Neural cell (in vitro differentiated cells): ENCODE measurements around the gene TNFRSF8. TPM values are rescaled to one million over a fixed set of nuclear protein-coding genes. Genes with fewer than 3 reads are reported as not detected.

ENCODE experiments used
- H2AFZ ChIP-seq: fragments of 200-600, 300-800 bp; sonication (generic), shearing (Covaris generic); 2 replicates; pipeline ENCODE4 v1.6.0; 2014; ENCODE audit warnings: low read depth, mild to moderate bottlenecking, antibody characterized with exemption, low read length, moderate library complexity
- H3F3A ChIP-seq: fragments of 200-600 bp; shearing (Covaris generic); 2 replicates; pipeline ENCODE4 v1.6.1; 2016; ENCODE audit warnings: mild to moderate bottlenecking, moderate library complexity, mixed read lengths, antibody characterized with exemption, low read length; ENCODE audit not compliant: insufficient read depth, poor library complexity, severe bottlenecking
- H3K27ac ChIP-seq: fragments of 200-600, 300-800 bp; sonication (generic), shearing (Covaris generic); 2 replicates; pipeline ENCODE4 v1.5.1; 2014; ENCODE audit warnings: mild to moderate bottlenecking, low read length, moderate library complexity
- H3K27me3 ChIP-seq: fragments of 300-800, 200-600 bp; sonication (generic), shearing (Covaris generic); 2 replicates; pipeline ENCODE4 v1.6.0; 2014; ENCODE audit warnings: mild to moderate bottlenecking, low read depth, low read length, moderate library complexity; ENCODE audit not compliant: insufficient read depth
- H3K36me3 ChIP-seq: fragments of 300-800, 200-600 bp; sonication (generic), shearing (Covaris generic); 2 replicates; pipeline ENCODE4 v1.5.1; 2014; ENCODE audit warnings: mild to moderate bottlenecking, antibody characterized with exemption, low read length, moderate library complexity; ENCODE audit not compliant: insufficient read depth
- H3K4me2 ChIP-seq: fragments of 300-800, 200-600 bp; sonication (generic), shearing (Covaris generic); 2 replicates; pipeline ENCODE4 v1.6.0; 2014; ENCODE audit warnings: mild to moderate bottlenecking, low read length
- H3K4me3 ChIP-seq: fragments of 300-800, 200-600 bp; sonication (generic), shearing (Covaris generic); 2 replicates; pipeline ENCODE4 v1.5.1; 2014; ENCODE audit warnings: mild to moderate bottlenecking, low read length, moderate library complexity
- H3K79me2 ChIP-seq: fragments of 200-600 bp; shearing (Covaris generic); replicated peaks from 2 replicates; pipeline ENCODE4 v1.6.0; 2014; ENCODE audit warnings: mild to moderate bottlenecking, low read length, moderate library complexity; ENCODE audit not compliant: insufficient read depth
- H3K9ac ChIP-seq: fragments of 300-800, 200-600 bp; sonication (generic), shearing (Covaris generic); 2 replicates; pipeline ENCODE4 v1.6.1; 2016; ENCODE audit warnings: mild to moderate bottlenecking, low read length, mixed read lengths
- H3K9me2 ChIP-seq: fragments of 200-600 bp; shearing (Covaris generic); 2 replicates; pipeline ENCODE4 v1.6.1; 2016; ENCODE audit warnings: mild to moderate bottlenecking, low read length, mixed read lengths; ENCODE audit not compliant: insufficient read depth
- H3K9me3 ChIP-seq: fragments of 200-600, 300-800 bp; sonication (generic), shearing (Covaris generic); 2 replicates; pipeline ENCODE4 v1.6.1; 2016; ENCODE audit warnings: mild to moderate bottlenecking, mixed run types, low read length, moderate library complexity, mixed read lengths
- H4K20me1 ChIP-seq: fragments of 200-600 bp; shearing (Covaris generic); 2 replicates; pipeline ENCODE4 v1.6.1; 2016; ENCODE audit warnings: mild to moderate bottlenecking, mixed run types; ENCODE audit not compliant: insufficient read depth
- EP300 ChIP-seq: fragments of 450-650 bp; conservative IDR thresholded peaks from 2 replicates; pipeline ENCODE4 v1.6.1; 2014; ENCODE audit warnings: antibody characterized with exemption, mild to moderate bottlenecking, moderate library complexity; ENCODE audit not compliant: poor library complexity, severe bottlenecking
- EZH2 ChIP-seq: fragments of 200-600, 300-800 bp; shearing (Covaris generic), sonication (generic); IDR thresholded peaks from 2 replicates; pipeline ENCODE4 v1.6.1; 2014; ENCODE audit warnings: antibody characterized with exemption, low read length, borderline replicate concordance, mild to moderate bottlenecking; ENCODE audit not compliant: insufficient read depth, poor library complexity, severe bottlenecking
- MXI1 ChIP-seq: fragments of 450-650 bp; conservative IDR thresholded peaks from 2 replicates; pipeline ENCODE4 v1.6.1; 2014; ENCODE audit warnings: antibody characterized with exemption, mild to moderate bottlenecking; ENCODE audit not compliant: poor library complexity, severe bottlenecking
- POLR2AphosphoS5 ChIP-seq: IDR thresholded peaks from 2 replicates; pipeline ENCODE4 v1.6.1; 2012
- RAD21 ChIP-seq: fragments of 450-650 bp; conservative IDR thresholded peaks from 2 replicates; pipeline ENCODE4 v1.6.1; 2014; ENCODE audit warnings: antibody characterized with exemption, mild to moderate bottlenecking, moderate library complexity
- REST ChIP-seq: IDR thresholded peaks from 2 replicates; pipeline ENCODE4 v1.6.1; 2012; ENCODE audit warnings: borderline replicate concordance
- SMC3 ChIP-seq: fragments of 450-650 bp; conservative IDR thresholded peaks from 2 replicates; pipeline ENCODE4 v1.6.1; 2014; ENCODE audit warnings: antibody characterized with exemption, mild to moderate bottlenecking, moderate library complexity; ENCODE audit not compliant: poor library complexity
- TAF1 ChIP-seq: IDR thresholded peaks from 2 replicates; pipeline ENCODE4 v1.6.1; 2012; ENCODE audit warnings: low read depth
- polyA plus RNA-seq: library from polyadenylated mRNA; depleted of rRNA; stranded (reverse); fragments of >200 nt; gene quantifications from 2 replicates; pipeline ENCODE4 v1.2.3, GENCODE V29; 2014
- TF ChIP-seq, protein P1 (sequence below): fragments of 450-650 bp; IDR thresholded peaks from 2 replicates; pipeline ENCODE4 v1.5.1; 2014; ENCODE audit warnings: antibody characterized with exemption, mild to moderate bottlenecking, moderate library complexity; ENCODE audit not compliant: poor library complexity, severe bottlenecking

Gene TNFRSF8
- polyA plus RNA-seq, 1 donor from 2014 or later = not detected

DNA sequence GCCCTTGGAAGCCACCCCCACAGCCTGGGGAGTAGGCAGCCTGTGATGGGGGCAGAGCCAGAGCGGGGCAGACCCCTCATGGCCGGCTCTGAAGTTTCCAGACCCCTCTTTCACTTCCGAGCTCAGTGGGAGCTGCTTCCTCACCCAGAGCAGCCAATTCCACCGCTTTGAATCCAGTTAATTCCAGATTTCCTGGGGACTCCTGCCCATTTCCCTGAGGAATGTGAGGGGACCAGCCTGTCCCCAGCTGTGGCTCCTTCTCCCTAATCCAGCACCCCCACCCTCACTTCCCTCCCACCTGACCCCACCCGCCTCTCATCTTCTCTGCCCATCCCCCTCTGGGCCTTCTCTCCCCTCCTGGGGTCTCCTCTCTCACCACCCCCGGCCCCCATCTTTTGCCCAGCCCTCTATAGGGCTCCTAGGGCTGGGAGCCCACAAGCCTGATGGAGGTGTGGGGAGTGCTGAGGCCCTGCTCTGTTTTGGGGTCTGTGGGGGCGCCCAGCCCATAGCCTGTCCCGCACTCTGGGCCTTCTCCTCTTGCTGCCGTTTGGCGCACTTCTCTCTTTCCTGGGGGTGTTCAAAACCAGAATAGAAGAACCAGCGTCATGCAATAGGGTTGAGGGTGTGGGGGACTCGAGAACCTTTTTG lies 77.5 kb downstream of the TNFRSF8 start:
- H3K9me2 ChIP-seq = no peaks in the 10 kb centered on the region
- no peak overlapping the region for H2AFZ ChIP-seq
- no peak overlapping the region for H3K4me3 ChIP-seq
- H3K9me3 ChIP-seq = no peaks in the 10 kb centered on the region
- no peaks in the 10 kb centered on the region for H3K79me2 ChIP-seq
- H3K9ac ChIP-seq = no peak overlapping the region
- no peaks in the 10 kb centered on the region for H4K20me1 ChIP-seq
- no peak for TF ChIP-seq EP300
- TF ChIP-seq SMC3 = no peak
- TF ChIP-seq TAF1 = no peak
- TF ChIP-seq MXI1 = no peak
- TF ChIP-seq REST = no peak
- TF ChIP-seq, protein P1, sequence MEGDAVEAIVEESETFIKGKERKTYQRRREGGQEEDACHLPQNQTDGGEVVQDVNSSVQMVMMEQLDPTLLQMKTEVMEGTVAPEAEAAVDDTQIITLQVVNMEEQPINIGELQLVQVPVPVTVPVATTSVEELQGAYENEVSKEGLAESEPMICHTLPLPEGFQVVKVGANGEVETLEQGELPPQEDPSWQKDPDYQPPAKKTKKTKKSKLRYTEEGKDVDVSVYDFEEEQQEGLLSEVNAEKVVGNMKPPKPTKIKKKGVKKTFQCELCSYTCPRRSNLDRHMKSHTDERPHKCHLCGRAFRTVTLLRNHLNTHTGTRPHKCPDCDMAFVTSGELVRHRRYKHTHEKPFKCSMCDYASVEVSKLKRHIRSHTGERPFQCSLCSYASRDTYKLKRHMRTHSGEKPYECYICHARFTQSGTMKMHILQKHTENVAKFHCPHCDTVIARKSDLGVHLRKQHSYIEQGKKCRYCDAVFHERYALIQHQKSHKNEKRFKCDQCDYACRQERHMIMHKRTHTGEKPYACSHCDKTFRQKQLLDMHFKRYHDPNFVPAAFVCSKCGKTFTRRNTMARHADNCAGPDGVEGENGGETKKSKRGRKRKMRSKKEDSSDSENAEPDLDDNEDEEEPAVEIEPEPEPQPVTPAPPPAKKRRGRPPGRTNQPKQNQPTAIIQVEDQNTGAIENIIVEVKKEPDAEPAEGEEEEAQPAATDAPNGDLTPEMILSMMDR = no peak
- TF ChIP-seq RAD21 = no peak
- no peak for TF ChIP-seq EZH2
- no peak for TF ChIP-seq POLR2AphosphoS5
- no peaks in the 10 kb centered on the region for H3K36me3 ChIP-seq
- H3K4me2 ChIP-seq = no peak overlapping the region
- no peaks in the 10 kb centered on the region for H3F3A ChIP-seq
- H3K27me3 ChIP-seq = no peaks in the 10 kb centered on the region
- H3K27ac ChIP-seq = no peak overlapping the region

GRCh38 chr1:12141163-12141850 lies 78.2 kb downstream of the TNFRSF8 start:
- Histone ChIP-seq H3K27me3 (no peaks in the 10 kb centered on the region), H3K27ac (no peak overlapping the region), H3K9me2 (no peaks in the 10 kb centered on the region), H3K9me3 (no peaks in the 10 kb centered on the region), H3K4me3 (no peak overlapping the region), H4K20me1 (no peaks in the 10 kb centered on the region), H3F3A (no peaks in the 10 kb centered on the region), H2AFZ (no peak overlapping the region), H3K9ac (no peak overlapping the region), H3K79me2 (no peaks in the 10 kb centered on the region), H3K4me2 (no peak overlapping the region), H3K36me3 (no peaks in the 10 kb centered on the region)
- TF ChIP-seq, protein P1 = no peak
- TF ChIP-seq REST (no peak), RAD21 (no peak), MXI1 (no peak), EZH2 (no peak), POLR2AphosphoS5 (no peak), EP300 (no peak), TAF1 (no peak), SMC3 (no peak)
